Measurements from ENCODE around the gene HOXA7. TPM values are rescaled to one million over a fixed set of nuclear protein-coding genes. Genes with fewer than 3 reads are reported as not detected.

HOXA7 gene
- total RNA-seq, 1 donor from 2014 or later: not detected

- Histone ChIP-seq H4K20me1 (ENCODE audit: low read depth) (peaks cover 83% of the 10 kb centered on the region), H3K4me2 (no peak overlapping the region), H3F3A (ENCODE audit: low read depth) (no peaks in the 10 kb centered on the region), H3K9ac (no peak overlapping the region), H3K4me1 (no peaks in the 10 kb centered on the region), H3K27ac (no peak overlapping the region), H3K27me3 (peaks cover 100% of the 10 kb centered on the region), H2AFZ (replicated peaks) (no peak overlapping the region), H3K9me3 (ENCODE audit: low read depth) (no peaks in the 10 kb centered on the region), H3K36me3 (no peaks in the 10 kb centered on the region), H3K4me3 (no peak overlapping the region), H3K79me2 (ENCODE audit: low read depth) (no peaks in the 10 kb centered on the region)
- no peak overlapping the region for H3K4me3 Mint-ChIP-seq
- H3K9me3 Mint-ChIP-seq: peaks cover 3% of the 10 kb centered on the region
- TF ChIP-seq EZH2 (IDR thresholded peaks at IDR 0.05) (peak; percentile 88), EZH2phosphoT487 (IDR thresholded peaks at IDR 0.05) (peak; percentile 87), CTCF (IDR thresholded peaks at IDR 0.05) (no peak)
- DNase-seq (ENCODE audit: low spot score): peak; percentile 43
- H3K4me1 Mint-ChIP-seq: peaks cover 2% of the 10 kb centered on the region
- no peaks in the 10 kb centered on the region for H3K36me3 Mint-ChIP-seq
- H3K27me3 Mint-ChIP-seq (ENCODE audit: insufficient read depth, low read depth): peaks cover 90% of the 10 kb centered on the region
- no peak overlapping the region for H3K27ac Mint-ChIP-seq
These were observed 10.3 kb upstream of the HOXA7 start for GRCh38 chr7:27166531-27167505.

DNA sequence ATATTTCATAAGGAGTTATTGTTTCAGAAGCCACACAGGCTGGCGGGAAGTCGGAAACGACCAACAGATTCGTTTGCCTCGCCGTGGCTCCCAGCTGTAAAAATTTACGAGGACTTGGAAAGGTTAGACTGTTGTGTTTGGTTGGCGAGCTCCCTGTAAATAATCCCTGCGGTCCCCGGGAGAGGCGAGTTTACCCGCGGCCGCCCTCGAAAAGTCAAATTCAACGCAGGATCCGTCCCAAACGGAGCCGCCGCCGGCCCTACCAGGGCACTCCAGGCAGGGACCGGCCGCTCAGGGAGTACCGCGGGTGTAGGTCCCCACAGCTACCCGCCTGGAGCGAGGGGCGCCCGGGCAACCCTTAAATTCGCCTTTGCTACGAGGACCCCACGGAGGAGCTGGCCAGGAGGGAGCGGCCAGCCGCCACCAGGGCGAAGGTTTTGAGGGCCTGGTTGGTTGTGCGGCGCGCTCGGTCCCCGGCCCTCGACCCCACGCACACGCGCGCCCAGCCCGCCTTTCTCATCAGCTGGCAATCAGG lies 9.6 kb upstream of the HOXA7 start:
- peaks cover 87% of the 10 kb centered on the region for H3K27me3 Mint-ChIP-seq (ENCODE audit: insufficient read depth, low read depth)
- no peaks in the 10 kb centered on the region for H3K4me1 Mint-ChIP-seq
- Histone ChIP-seq H3K79me2 (ENCODE audit: low read depth) (no peaks in the 10 kb centered on the region), H4K20me1 (ENCODE audit: low read depth) (peaks cover 76% of the 10 kb centered on the region), H3K27ac (no peak overlapping the region), H3K4me2 (no peak overlapping the region), H2AFZ (replicated peaks) (no peak overlapping the region), H3K4me3 (no peak overlapping the region), H3K36me3 (no peaks in the 10 kb centered on the region), H3K9me3 (ENCODE audit: low read depth) (no peaks in the 10 kb centered on the region), H3K9ac (no peak overlapping the region), H3F3A (ENCODE audit: low read depth) (no peaks in the 10 kb centered on the region), H3K27me3 (peaks cover 100% of the 10 kb centered on the region), H3K4me1 (no peaks in the 10 kb centered on the region)
- no peak for DNase-seq (ENCODE audit: low spot score)
- no peak overlapping the region for H3K4me3 Mint-ChIP-seq
- no peak overlapping the region for H3K27ac Mint-ChIP-seq
- peaks cover 3% of the 10 kb centered on the region for H3K9me3 Mint-ChIP-seq
- no peak for TF ChIP-seq EZH2phosphoT487 (IDR thresholded peaks at IDR 0.05)
- TF ChIP-seq EZH2 (IDR thresholded peaks at IDR 0.05): no peak
- no peak for TF ChIP-seq CTCF (IDR thresholded peaks at IDR 0.05)
- no peaks in the 10 kb centered on the region for H3K36me3 Mint-ChIP-seq

- no peaks in the 10 kb centered on the region for H3F3A ChIP-seq (ENCODE audit: low read depth)
- peak; percentile 96 for TF ChIP-seq EZH2phosphoT487 (IDR thresholded peaks at IDR 0.05)
- peak; percentile 93 for TF ChIP-seq EZH2 (IDR thresholded peaks at IDR 0.05)
- no peak for TF ChIP-seq CTCF (IDR thresholded peaks at IDR 0.05)
- DNase-seq (ENCODE audit: low spot score): no peak
- H3K4me2 ChIP-seq: peak within 1 kb of the TSS; percentile 16
- H3K4me1 ChIP-seq: no peaks in the 10 kb centered on the region
- peaks cover 3% of the 10 kb centered on the region for H3K9me3 Mint-ChIP-seq
- no peaks in the 10 kb centered on the region for H3K4me1 Mint-ChIP-seq
- H3K27me3 Mint-ChIP-seq (ENCODE audit: insufficient read depth, low read depth): peaks cover 85% of the 10 kb centered on the region
- H4K20me1 ChIP-seq (ENCODE audit: low read depth): peaks cover 69% of the 10 kb centered on the region
- H3K4me3 Mint-ChIP-seq: no peak within 1 kb of the TSS
- peak within 1 kb of the TSS; percentile 12 for H3K4me3 ChIP-seq
- H3K27ac ChIP-seq: no peak within 1 kb of the TSS
- no peaks in the 10 kb centered on the region for H3K36me3 Mint-ChIP-seq
- H2AFZ ChIP-seq (replicated peaks): peak within 1 kb of the TSS; percentile 8
- peaks cover 100% of the 10 kb centered on the region for H3K27me3 ChIP-seq
- H3K9ac ChIP-seq: no peak within 1 kb of the TSS
- no peaks in the 10 kb centered on the region for H3K79me2 ChIP-seq (ENCODE audit: low read depth)
- H3K9me3 ChIP-seq (ENCODE audit: low read depth): no peaks in the 10 kb centered on the region
- H3K27ac Mint-ChIP-seq: no peak within 1 kb of the TSS
- no peaks in the 10 kb centered on the region for H3K36me3 ChIP-seq
These were observed 8.9 kb upstream of the HOXA7 start, which contains the start of gene HOXA9 for GRCh38 chr7:27165089-27165995. Gene HOXA9, minus strand, starts transcription at chr7:27165537. Its CDS starts 80 bp downstream, at chr7:27165457.

Measured in neural progenitor cell (in vitro differentiated cells).